HG03103 (cell line): ENCODE results near the gene MIF.
"Not testable (repeated sequence)": the region's sequence is repeated elsewhere in the genome, so short reads cannot be mapped to it uniquely, and the experiment has no call there.

Experiments
- ATAC-seq: cut with Tn5 transposase; IDR thresholded peaks from one replicate; pipeline ENCODE4 v1.9.1; 2021; ENCODE audit warnings: low read depth; ENCODE audit not compliant: unreplicated experiment

MIF gene

DNA sequence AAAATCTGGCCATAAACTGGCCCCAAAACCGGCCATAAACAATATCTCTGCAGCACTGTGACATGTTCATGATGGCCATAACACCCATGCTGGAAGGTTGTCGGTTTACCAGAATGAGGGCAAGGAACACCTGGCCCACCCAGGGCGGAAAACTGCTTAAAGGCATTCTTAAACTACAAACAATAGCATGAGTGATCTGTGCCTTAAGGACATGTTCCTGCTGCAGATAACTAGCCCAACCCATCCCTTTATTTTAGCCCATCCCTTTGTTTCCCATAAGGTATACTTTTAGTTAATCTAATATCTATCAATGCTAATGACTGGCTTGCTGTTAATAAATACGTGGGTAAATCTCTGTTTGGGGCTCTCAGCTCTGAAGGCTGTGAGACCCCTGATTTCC lies 6.0 kb downstream of the MIF start:
- not testable (repeated sequence) for ATAC-seq

DNA sequence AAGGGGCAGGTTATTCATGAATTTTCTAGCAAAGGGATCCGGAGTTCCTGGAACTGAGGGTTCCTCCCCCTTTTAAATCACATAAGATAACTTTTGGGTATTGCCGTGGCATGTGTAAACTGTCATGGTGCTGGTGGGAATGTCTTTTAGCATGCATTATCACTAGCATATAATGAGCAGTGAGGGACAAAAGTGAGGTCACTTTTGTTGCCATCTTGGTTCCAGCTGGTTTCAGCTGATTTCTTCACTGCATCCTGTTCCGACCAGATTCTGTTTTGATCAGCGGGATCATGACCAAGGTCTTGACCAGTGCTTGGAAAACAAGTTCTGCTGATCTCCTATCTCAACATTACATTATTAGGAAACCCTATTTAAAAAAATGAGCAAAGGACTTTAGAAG lies 7.4 kb downstream of the MIF start:
- no peak for ATAC-seq

DNA sequence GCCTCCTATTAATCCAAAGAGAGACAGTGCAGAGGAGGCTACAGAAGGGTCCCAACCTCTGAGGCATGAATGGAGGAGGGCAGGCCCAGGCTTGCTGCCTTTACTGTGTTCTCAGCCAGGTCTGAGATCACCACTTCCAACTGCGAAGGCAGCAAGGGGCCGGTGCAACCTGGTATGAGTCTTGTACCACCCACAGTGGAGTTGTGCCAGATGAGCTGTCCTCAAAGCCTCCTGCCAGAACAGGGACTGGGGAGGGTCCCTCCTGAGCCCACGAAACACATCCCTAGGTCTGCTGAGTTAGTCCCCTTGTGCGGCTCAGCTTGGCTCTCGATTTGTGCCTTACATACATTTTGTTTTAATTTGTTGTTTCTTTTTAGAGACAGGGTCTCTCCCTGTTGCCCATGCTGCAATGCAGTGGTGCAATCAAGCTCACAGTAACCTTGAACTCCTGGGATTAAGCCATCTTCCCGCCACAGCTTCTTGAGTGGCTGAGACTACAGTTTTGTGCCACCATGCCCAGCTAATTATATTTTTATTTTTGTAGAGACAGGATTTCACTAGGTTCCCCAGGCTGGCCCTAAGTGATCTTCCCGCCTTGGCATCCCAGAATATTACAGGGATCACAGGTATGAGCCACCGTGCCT lies 9.3 kb downstream of the MIF start:
- no peak for ATAC-seq

DNA sequence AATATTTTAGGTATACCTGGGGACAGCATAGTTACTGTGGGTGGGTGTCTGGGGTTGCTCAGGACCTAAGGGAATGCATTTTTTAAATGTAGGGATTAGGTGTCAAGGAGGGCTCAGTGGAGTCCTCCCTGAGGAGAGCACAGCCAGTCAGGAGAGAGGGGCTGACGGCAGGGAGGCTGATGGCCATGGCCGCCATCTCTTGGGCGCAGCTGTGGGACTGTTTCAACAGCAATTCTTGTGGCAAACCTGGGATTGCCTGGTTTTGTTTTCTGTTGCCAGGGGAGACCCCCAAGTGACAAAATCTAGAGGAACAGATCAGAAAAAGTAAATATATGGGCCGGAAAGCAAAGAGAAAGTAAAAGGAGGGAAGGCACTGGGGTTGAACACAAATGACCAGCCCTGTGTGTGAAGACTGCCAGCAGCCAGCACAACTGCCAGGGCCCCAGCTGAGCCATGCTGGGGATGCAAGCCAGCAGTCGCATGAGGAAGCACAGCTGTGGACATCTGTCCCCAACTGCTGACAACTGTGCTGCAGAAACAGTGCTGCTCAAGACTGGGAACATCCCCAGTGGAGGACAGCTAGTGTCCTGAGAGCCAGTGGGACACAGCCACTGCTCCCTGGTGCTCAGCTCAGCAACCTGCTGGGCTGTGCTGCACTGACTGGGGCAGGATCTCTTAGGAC lies 10.5 kb downstream of the MIF start:
- ATAC-seq = no peak

DNA sequence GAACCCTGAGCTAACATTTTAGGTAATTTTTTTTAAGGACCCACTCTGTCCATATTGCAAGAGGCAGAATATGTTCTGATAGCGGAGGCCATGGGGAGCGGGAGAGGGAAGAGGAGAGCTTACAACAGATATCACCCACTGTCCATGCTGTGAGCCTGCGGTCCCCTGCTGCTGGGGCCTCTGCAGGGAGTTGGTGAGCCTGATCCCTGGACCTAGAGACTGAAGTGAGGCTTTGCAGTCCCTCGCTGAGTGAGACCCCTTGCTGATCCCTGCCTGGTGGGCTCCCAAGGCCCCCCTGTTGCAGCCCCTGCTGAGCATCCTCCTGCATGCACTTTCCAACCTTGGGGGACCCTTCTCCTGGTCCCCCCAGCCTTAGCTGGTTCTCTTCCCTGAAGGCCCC lies 12.5 kb downstream of the MIF start:
- no peak for ATAC-seq

GRCh38 chr22:23907423-23907822 lies 13.2 kb downstream of the MIF start:
- ATAC-seq = not testable (repeated sequence)

GRCh38 chr22:23908587-23909205 lies 14.5 kb downstream of the MIF start:
- no peak for ATAC-seq

DNA sequence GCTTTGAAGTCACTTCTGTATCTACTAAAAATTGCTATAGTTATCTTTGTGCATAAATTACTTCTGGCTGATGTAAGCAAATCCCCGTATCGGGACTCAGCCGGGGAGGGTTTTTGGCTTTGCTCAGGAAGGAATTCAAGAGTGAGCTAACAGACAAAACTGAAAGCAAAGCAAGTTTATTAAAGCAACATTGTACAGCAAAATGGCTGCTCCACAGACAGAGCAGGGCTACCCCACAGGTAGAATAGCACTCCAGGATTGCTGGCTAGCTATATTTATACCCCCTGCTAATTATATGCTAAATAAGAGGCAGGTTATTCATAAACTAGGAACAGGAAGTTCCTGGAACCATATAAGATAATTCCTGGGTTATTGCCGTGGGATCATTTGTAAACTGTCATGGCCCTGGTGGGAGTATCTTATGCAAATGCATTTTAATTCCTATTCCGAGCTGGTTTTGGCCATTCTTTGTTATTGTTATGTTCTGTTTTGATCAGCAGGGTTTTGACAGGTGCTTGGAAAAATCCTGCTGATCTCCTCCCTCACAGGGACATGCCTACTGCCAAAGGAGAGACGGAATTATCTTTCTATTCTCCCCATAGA lies 15.2 kb downstream of the MIF start:
- no peak for ATAC-seq

DNA sequence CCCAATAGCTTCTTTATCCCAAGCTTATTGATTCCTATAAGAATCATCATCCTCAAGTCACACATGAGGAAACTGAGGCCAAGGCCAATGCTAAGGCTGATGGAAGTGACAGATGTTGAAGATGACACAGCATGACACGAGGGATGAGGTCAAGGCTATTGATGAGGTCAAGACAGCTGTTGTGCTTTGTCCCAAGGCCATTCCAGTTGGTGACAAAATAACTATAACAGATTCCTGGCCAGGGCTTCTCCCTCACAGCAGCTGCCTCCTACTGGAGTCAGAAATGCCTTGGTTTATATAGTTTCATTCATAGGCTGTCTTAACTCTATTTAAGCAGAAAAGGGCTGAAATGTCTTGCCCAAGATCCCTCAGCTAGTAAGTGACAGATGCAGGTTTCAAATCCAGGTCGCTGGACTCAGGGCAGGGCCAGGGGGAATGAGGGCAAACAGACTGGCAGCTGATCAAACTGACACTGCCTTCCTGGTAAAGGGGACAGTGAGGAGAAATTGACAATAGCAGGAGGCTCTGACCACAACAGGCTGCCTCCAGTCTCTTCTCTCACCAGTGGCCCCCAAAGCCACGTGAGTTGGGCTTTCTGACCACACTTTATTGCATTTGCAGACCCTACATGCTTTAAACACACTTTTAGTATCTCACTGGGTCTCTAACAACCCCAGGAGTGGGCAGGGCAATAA lies 16.5 kb downstream of the MIF start:
- ATAC-seq = no peak

GRCh38 chr22:23911318-23911980 lies 17.3 kb downstream of the MIF start:
- no peak for ATAC-seq

- no peak for ATAC-seq
These were observed 18.2 kb downstream of the MIF start for GRCh38 chr22:23912293-23912903.

DNA sequence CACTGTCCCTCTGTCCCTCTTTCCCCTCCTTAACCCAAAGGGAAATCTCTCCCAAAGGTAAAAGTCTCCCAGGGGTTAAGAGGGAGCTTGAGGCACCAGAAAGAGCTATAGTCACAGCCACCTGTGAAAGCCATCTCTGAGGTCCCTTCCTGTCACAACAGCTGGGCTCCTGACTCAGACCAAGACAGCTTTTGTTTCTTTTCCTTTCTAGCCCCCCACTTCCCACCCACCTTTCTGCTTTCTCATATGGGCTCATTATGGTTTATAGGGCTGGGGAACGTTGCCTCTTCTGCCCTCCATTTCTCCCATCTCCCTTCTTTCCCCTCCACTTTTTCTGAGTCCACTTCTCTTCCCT lies 19.1 kb downstream of the MIF start:
- no peak for ATAC-seq

DNA sequence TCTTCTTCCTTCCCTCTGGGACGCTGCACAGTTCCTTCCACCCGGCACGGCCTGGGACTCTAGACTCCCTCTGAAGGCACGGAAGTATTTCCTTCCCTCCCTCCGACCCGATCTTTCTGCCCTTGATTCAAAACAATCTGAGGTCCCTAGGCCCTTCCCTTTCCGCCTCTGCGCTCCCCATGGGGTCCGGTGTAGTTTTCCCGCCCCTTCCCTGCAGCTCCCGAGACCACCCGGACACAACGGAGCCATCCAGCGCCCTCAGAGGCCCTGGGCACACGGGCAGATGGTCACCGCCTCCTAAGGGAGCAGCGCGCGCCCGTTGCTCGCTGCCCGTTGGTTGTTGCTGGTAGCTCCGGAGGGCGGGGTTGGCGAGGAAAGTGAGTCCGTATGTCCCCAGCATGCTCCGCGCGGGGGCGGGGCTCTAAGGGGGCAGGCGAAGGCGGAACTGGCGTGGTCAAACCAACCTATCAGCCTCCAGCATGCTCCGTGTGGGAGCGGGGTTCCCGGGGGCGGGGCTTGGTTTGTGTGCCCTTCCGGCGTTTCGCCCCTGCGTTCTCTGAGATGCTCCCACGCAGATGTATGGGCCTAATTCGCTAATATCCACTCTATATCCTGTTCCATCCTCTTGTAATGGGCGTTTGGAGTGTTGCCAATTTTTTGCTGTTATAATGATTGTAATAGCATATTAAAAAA lies 19.6 kb downstream of the MIF start:
- ATAC-seq = peak; percentile 93

DNA sequence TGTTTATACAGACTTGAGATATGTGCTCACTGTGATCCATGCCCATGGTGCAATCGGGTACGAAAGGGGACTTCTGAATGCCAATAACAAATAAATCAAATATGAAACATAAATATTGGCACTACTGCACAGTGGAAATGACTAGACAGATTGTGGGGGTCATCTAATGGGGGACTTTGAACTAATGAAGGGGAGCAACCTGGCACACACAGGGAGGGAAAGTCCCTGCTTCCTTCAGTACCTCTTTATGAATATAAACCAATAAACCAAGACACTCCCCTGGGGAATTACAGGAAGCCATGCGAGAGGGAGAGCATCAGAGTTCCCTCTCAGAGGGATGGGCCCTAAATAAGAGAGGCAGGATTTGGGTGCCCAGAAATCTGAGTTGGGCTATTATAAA lies 21.1 kb downstream of the MIF start:
- no peak for ATAC-seq

GRCh38 chr22:23920267-23920611 lies 26.1 kb downstream of the MIF start:
- ATAC-seq = not testable (repeated sequence)

- ATAC-seq = not testable (repeated sequence)
These were observed 27.5 kb downstream of the MIF start for GRCh38 chr22:23921586-23922201.

DNA sequence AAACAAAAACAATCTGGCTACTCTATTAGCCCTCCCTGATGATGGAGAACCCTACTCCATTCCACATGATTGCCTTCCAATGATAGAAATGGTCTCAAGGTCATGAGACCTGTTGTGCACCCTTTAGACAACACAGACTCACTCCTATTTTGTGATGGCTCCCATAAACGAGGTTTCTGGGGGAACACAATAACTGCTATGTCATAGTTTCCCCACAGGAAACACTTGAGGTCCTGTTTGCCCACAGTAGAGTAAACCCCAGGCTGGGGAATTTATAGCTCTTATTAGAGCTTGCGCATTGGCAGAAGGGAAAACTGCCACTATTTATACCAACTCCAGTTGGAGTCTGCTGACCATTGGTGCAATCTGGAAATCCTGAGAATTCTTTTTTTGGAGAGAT lies 28.7 kb downstream of the MIF start:
- ATAC-seq = no peak

DNA sequence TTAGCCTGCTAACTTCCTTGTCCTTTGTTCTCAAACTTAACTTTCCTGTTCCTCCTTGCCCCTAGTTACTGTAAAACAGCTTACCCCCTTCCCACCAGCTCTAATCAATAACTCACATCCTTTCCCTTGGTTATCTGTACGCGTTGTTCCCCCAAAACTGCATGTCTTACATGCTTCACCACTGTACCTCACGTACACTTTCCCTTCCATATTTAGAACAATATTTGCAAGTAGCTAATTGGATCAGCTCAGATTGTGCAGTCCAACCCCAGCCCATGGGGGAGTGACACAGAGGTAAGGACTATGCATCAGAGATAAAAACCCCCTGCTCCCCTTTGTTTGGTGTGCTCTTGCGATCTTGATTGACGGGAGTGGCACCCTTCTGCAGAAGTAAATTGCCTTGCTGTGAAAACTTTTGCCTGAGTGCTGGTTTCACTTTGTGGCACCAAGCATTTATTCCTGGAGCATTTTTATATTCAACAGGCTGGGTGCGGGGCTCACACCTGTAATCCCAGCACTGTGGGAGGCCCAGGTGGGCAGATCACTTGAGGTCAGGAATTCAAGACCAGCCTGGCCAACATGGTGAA lies 30.9 kb downstream of the MIF start:
- ATAC-seq = no peak

GRCh38 chr22:23926561-23926960 lies 32.4 kb downstream of the MIF start:
- ATAC-seq = no peak
